Dermis microvascular lymphatic vessel endothelial cell (primary cell): ENCODE data around the gene SIK2. TPM values are rescaled to one million over a fixed set of nuclear protein-coding genes. Genes with fewer than 3 reads are reported as not detected.
"Not testable (repeated sequence)": the region's sequence is repeated elsewhere in the genome, so short reads cannot be mapped to it uniquely, and the experiment has no call there.

Experiments used
- DNase-seq, 2 donors: peaks; one replicate each; pipeline versions ENCODE4 v3.0.0 to v3.0.0-alpha.2; 2010; ENCODE audit warnings: low read depth in 2 of 2
- total RNA-seq: library from RNA; depleted of rRNA; stranded (reverse); fragments of >200 nt; gene quantifications from 2 replicates; pipeline ENCODE4 v1.2.1, GENCODE V29; 2014

SIK2 gene
- total RNA-seq, 1 donor from 2014 or later, result 5.5 TPM

- DNase-seq, result no peak
Observed at GRCh38 chr11:111756097-111756496, 153.8 kb downstream of the SIK2 start.

- DNase-seq, result peak in 1 of 2 donors; percentile 55
Observed at GRCh38 chr11:111759376-111759775, 157.1 kb downstream of the SIK2 start.

GRCh38 chr11:111759778-111760407 lies 157.6 kb downstream of the SIK2 start:
- peak; percentile 77 to 86 for DNase-seq

- no peak for DNase-seq
Observed at GRCh38 chr11:111761036-111761435, 158.8 kb downstream of the SIK2 start.

- no peak for DNase-seq
Observed at GRCh38 chr11:111762526-111762925, 160.3 kb downstream of the SIK2 start.

- no peak for DNase-seq
Observed at GRCh38 chr11:111762981-111763643, 160.9 kb downstream of the SIK2 start.

GRCh38 chr11:111764621-111765020 lies 162.4 kb downstream of the SIK2 start:
- no peak for DNase-seq

GRCh38 chr11:111765320-111765983 lies 163.2 kb downstream of the SIK2 start:
- DNase-seq, result peak in 1 of 2 donors; percentile 14

GRCh38 chr11:111765984-111766833 lies 164.0 kb downstream of the SIK2 start, which contains the start of gene PPP2R1B:
Gene PPP2R1B, minus strand, starts transcription at chr11:111766389. Its CDS starts 28 bp downstream, at chr11:111766361.
- peak in 1 of 2 donors; percentile 66 for DNase-seq

- DNase-seq, result no peak
Observed at GRCh38 chr11:111766834-111767142, 164.5 kb downstream of the SIK2 start.

- DNase-seq, result no peak
Observed at GRCh38 chr11:111770581-111771134, 168.4 kb downstream of the SIK2 start.

GRCh38 chr11:111771205-111771604 lies 169.0 kb downstream of the SIK2 start:
- not testable (repeated sequence) for DNase-seq

- DNase-seq, result no peak
Observed at GRCh38 chr11:111772535-111772934, 170.3 kb downstream of the SIK2 start.

GRCh38 chr11:111774955-111775710 lies 172.9 kb downstream of the SIK2 start:
- DNase-seq, result peak; percentile 36 to 65

GRCh38 chr11:111776398-111777093 lies 174.3 kb downstream of the SIK2 start:
- DNase-seq, result no peak

GRCh38 chr11:111777094-111778046 lies 175.1 kb downstream of the SIK2 start:
- peak; percentile 71 to 84 for DNase-seq

- no peak for DNase-seq
Observed at GRCh38 chr11:111778047-111778558, 175.9 kb downstream of the SIK2 start.

GRCh38 chr11:111779118-111779517 lies 176.9 kb downstream of the SIK2 start:
- no peak for DNase-seq
